Amniotic stem cell (primary cell): Measurements from ENCODE around the gene PREX1.
A peak's percentile ranks its signal among the peaks of the same experiment; 100 is the strongest.
"Not testable (repeated sequence)": the region's sequence is repeated elsewhere in the genome, so short reads cannot be mapped to it uniquely, and the experiment has no call there.

ENCODE experiments used
- DNase-seq: peaks from one replicate; lab custom pipeline; 2025; lab: John Stamatoyannopoulos, UW

PREX1 gene

GRCh38 chr20:48846516-48847492 lies 19.0 kb upstream of the PREX1 start:
- DNase-seq = no peak

DNA sequence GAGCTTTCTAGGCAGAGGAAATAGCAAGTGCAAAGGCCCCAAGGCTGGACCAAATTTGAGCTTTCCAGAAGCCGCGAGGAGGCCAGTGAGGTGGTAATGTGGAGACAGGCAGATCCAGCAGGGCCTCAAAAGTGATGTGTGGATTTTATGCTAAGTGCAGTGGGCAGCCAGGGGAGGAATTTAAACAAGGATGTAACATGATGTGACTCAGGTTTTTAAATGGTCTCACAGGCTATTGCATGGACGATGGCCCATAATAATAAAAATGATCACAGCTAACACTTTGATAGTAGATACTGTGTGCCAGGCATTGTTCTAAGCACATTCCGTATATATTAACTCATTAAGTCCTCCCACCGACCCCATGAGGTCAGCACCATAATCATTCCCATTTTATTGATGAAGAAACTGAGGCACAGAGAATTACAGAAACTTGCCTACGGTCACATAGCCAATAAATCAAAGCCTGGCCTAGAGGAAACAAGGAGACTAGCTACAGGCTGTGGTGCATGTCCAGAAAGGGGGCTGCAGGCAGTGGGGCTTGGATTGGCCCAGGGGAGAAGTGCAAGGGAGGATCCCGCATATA lies 18.0 kb upstream of the PREX1 start:
- DNase-seq = no peak

GRCh38 chr20:48844996-48845395 lies 17.2 kb upstream of the PREX1 start:
- no peak for DNase-seq

- not testable (repeated sequence) for DNase-seq
Observed at GRCh38 chr20:48843896-48844295, 16.1 kb upstream of the PREX1 start.

DNA sequence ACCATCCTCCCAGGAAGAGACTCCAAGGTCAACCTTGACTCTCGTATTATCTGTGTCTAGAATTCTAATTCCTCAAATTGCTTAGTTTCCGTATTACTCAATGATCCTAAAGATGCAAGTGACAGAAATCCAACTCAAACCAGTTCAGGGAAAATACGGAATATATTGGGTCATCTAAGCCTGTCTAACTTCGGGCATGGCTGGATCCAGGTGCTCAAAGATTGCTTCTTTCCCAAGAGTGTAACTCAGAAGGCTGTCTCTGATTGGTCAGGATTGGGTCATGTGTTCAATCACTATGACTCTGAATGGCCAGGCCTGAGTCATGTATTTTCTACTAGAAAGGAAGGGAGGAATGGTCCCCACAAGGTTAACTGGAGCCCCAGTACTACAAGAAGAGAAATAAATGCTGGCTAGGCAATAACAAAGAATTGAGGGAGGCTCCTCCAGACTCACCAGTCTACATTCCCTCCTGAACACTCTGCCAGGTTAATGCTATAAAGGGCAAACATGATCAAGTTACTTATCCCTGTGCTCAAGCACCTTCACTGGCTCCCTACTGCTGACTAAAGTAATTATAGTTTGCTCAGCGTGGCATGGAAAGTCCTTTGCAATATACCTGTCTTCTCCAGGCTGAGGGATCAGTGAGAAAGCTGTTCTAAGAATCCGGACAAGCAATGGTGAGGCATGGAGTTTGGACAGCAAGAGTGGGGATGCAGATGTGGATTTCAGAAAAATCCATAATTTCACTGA lies 15.4 kb upstream of the PREX1 start:
- DNase-seq = no peak

DNA sequence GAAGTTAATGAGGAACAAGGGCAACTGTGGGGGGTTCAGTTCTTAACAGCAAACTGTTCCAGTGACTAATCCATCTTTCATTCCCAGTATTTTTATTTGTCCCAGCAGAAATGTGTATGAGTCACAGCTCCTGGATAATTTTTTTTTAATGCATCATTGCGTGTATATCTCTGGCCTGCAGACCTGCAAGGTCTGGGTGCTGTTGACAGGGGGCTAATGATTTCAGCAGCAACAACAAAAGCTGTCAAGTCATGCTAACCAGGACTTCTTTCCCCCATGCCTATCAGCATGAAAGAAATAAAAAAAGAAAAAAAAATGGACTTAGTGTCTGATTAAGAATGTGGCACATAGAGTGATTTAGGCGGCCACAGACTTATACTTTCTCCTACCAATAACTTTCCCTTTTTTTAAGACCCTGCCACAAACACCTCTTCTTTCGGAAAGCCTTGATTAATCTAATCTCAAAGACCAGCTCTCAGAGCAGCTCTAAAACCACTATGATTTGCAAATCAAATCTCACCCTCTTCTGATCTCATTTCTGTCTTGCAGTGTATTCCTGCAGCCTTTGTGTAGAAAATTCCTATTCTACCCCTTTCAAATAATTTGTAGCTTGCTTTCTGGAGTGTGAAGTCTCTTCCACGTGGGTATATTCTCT lies 14.2 kb upstream of the PREX1 start:
- DNase-seq = peak; percentile 73

- no peak for DNase-seq
Observed at GRCh38 chr20:48841196-48841874, 13.5 kb upstream of the PREX1 start.

DNA sequence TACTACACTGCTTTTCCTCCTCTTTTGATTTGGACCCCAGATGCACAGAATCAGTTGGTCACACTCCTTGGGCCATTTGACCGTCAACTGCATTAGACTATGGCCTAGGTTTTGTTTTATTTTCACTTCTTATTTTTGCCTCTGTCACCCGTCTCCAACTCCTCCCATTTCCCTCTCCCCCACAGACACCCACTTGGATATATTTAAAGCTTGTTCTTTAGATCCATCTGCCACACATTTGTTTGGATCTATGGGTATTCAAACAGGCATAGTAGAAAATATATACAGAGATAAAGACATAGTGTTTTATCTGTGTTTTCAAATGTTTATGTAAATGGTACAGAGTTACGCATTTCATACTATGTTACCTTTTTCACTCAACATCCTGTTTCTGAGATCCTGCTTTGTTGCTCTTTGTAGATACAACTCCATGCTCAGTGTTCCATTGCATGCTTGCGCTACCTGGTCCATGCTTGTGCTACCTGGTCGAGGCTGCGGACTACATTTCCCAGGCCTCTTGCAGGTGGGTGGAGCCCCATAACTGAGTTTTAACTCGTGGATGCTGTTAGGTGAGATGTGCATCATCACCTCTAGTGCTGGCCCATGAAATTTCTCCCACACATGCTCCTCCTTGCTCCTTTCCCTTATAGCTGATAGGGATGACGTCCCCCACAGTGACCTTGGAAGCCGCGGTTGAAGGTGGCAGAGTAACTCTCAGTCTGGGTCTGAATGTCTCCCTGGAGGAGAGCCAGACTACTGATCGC lies 11.5 kb upstream of the PREX1 start:
- DNase-seq = no peak

DNA sequence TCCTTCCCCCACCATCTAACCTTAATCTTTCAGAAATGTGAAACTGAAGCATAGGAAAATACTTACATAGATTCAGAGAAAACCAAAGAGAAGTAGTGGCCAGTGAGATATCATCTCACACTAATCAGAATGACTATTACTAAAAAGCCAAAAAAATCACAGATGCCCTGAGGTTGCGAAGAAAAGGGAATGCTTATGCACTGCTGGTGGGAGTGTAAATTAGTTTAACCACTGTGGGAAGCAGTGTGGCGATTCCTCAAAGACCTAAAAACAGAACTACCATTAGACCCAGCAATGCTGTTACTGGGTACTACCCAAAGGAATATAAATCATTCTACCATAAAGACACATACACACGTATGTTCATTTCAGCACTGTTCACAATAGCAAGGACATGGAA lies 9.2 kb upstream of the PREX1 start:
- DNase-seq = no peak

- no peak for DNase-seq
Observed at GRCh38 chr20:48835390-48835789, 7.6 kb upstream of the PREX1 start.

GRCh38 chr20:48834278-48834677 lies 6.5 kb upstream of the PREX1 start:
- DNase-seq = no peak

GRCh38 chr20:48832405-48832730 lies 4.6 kb upstream of the PREX1 start:
- no peak for DNase-seq

DNA sequence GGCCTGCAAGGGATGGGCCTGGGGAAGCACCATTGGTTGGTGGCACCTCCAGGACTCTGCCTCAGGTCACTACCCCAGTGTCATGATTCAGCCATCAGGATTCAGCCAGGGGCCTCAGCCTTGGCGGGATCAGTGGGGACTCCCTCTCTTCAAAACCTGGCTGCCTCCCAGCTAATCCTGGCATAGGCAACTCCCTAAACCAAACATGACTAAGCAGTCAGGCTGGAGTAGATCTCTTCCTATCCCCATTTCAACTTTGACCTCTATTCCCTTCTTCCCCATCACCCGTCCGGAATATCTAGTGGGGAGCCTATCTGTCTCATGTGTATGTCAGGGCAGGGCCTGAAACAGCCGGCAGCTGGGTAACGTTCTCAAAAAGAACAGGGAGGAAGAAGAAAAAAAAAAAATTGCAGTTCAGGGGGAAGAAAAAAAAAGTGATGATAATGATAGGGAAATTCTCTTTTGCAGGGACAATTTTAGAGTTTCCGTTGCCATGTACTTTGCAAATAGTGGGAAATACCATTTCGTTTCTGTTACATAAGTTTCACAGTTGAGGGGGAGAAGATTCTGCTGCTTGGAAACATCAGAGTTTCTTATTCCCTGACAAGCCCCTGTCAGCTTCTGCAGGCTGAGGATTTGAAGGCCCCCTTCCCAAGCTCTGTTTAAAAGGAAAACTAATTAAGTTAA lies 4.1 kb upstream of the PREX1 start:
- DNase-seq = peak; percentile 24

GRCh38 chr20:48830826-48831318 lies 3.1 kb upstream of the PREX1 start:
- DNase-seq = no peak

DNA sequence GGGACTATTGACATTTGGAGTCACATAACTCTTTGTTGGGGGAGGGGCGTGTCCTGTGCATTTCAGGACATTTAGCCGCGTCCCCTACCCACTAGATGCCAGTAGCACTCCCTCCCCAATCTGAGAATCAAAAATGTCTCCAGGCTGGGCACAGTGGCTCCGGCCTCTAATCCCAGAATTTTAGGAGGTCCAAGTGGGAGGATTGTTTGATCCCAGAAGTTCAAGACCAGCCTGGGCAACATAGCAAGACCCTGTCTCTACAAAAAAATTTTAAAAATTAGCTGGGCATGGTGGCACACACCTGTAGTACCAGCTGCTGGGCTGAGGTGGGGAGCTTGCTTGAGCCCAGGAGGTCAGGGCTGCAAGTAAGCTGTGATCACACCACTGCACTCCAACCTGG lies 2.1 kb upstream of the PREX1 start:
- DNase-seq = no peak

DNA sequence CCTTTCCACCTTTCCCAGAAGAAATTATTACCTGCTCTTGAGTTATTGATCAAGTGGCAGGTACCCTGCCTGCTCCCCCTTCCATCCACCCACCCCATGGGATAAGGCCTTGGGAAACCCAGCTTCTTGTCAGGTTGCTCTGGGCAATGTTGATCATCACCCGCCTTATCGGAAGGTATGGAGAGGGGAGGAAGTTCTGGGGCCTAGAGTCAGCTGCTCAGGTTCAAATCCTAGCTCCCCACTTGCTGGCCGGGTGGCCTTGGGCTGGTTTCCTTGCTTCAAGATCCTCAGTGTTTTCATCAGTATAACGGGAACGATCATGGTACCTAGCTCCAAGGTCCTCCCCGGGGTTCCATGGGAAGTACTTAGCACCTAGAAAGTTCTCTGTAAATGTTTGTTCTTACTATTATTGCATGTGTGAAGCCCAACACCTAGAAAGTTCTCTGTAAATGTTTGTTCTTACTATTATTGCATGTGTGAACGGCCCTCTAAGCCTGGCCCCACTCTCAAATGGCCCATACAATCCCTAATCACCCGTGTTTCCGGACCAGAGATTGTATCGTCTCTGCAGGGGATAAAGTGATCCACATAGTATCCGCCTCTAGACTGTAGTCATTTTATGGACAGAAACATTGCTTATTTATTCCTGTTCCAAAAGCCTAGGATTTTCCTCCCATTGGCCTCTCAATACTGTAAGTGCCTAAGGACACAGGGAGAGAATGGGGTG lies 1.1 kb upstream of the PREX1 start:
- no peak for DNase-seq

DNA sequence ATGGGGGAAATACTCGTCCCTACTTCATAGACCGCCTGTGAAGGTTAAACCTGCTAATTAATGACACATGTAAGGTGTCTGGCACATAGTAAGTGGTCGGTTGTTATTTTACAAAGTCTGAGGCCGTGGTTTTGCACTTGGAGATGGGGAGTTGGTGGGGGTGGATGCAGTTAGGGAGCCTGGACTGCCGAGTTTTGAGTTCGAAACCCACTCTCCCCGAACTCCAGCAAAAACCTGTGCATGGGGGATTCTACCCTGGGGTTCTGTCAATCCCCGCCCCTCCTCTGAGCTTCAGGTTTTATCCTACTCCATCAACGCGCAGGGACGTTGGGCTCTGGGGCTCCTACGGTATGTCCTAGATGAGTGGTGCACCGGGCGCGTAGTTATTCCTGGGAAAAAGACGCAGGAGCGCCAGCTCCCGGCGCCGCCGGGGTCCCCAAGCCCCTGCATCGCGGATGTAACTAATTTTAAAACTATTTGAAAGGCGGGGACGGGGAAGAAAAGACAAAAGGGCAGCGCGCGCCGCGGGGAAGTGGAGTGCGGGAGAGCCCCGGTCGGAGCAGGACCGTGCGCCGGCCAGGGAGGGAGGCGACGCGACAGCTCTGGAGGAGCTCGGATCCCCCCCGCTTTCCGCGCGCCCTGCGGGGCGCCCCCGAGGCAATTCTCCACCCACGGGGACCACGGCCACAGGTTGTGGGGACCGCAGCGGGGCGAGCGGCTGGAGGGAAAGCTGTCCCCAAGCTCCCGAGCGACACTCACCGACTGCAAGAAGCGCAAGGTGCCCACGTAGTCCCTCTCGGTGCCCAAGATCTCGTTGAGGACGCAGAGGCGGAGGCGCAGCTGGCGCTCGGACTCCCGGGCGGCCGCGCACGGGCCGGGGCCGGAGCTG lies 672 bp downstream of the PREX1 start:
- DNase-seq = no peak

DNA sequence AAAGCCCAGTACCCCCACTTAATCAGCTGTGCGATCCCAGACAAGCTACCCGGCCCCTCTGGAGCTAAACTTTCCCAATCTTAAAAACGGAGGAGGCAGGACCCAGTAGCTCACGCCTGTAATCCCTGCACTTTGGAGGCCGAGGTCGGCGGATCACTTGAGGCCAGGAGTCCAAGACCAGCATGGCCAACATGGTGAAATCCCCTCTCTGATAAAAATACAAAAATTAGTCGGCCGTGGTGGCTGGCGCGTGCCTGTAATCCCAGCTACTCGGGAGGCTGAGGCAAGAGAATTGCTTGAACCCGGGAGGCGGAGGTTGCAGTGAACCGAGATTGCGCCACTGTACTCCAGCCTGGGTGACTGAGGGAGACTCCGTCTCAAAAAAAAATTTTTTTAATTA lies 1.3 kb downstream of the PREX1 start:
- DNase-seq = not testable (repeated sequence)

DNA sequence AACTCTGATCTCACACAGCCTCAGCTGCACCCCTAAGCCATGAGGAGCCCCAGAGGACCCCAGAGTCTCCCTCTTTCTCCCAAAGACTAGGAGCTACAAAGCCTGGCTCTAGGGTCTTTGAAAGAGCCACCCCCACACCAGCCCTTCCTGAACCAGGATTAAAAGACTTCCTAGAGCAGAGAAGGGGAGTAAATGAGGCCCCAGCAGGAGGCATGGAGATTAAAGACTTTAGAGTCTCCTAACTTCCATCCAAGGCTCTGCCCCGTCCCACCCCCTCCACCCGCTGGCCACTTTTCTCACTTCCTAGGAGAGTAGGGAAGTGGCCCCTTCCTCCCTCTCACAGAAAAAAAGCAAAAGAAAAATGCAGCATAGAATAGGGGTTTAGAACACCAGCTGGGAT lies 1.7 kb downstream of the PREX1 start:
- DNase-seq = no peak
